CD4-positive, alpha-beta T cell treated with Interleukin-17A for 4 hours (primary cell): ENCODE data around the gene ELFN1.

Source experiments
- DNase-seq: peaks from one replicate; pipeline ENCODE4 v3.0.0-alpha.2; 2020; ENCODE audit warnings: mixed read lengths

The ELFN1 gene

DNA sequence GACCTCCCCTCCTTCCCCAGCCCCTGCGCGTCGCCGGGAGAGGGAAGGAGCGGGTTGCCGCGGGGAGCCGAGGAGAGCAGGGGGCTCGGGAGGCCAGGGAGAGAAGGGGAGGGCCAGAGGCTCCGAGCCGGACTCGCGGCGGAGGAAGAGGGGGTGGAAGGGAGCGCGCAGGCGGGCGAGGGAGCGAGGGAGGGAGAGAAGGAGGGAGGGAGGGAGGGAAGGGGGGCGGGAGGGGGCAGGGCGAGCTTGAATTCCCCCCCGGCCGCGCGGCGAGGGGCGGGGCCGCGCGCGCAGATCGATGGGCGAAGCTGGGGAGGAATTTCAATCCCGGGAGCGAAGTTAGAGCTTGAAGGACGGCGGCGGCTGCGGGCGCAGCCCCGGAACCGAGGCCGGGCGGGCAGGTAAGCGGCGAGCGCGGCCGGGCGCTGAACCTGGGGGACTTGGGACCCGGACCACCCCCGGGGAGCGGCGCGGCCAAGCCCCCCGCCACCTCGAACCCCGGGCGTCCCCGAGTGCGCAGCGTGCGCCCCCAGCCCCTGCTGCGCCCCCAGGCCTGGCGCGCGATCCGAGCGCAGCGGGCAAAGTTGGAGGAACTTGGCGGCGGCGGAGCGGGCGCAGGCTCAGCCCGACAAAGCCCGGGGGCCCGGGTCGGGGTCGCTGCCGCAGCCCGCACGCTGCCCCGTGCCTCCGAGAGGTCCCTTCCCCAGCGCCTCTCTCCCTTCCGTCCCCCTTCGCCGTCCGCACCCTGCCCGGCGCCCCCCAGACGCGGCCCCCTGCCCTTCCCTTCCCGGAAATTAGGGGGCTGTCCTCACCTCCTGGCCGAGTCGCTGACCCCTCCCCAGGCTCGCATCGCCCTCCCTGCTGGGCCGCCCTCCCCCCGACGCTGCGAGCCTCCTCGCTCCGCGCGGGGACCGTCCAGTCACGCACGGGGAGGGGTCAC, at the start of gene ELFN1:
TSS of gene ELFN1 (plus strand) at position 324 of the 940 bp plus-strand sequence. CDS start 74,320 bp downstream, outside the sequence.
- DNase-seq, result no peak

DNA sequence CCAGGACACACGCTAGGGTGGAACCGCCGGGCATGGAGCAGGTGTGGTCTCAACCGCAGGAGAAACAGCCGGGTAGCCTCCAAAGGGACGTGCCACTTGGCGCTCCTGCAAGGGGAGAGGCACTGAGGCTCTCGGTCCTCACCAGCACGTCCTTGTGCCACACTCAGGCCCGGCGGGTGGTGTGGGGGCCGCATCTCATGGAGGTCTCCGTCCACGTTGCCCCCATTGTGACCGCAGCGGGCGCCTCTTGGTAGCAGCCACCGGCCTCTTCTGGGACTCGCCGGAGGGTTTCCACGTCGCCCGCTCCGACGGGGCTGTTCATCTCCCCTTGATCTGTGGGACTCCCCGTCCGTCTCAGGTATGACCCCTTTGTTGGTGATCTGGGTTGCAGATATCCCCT, 49.2 kb upstream of the ELFN1 start:
- DNase-seq, result no peak

DNA sequence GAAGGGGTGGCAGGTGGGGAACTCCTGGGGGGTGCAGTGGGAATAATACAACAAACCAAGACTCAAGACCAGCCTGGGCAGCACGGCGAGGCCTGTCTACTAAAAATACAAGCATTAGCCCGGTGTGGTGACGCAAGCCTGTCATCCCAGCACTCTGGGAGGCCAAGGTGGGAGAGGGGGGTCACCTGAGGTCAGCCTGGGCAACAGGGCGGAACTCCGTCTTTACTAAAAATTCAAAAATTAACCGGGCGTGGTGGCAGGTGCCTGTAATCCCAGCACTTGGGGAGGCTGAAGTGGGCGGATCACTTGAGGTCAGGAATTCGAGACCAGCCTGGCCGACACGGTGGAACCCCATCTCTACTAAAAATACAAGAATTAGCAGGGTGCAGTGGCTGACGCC, 48.4 kb upstream of the ELFN1 start:
- DNase-seq, result no peak

- no peak for DNase-seq
These were observed 47.6 kb upstream of the ELFN1 start for GRCh38 chr7:1622441-1622840.

- no peak for DNase-seq
These were observed 46.3 kb upstream of the ELFN1 start for GRCh38 chr7:1623810-1624209.

- DNase-seq, result no peak
These were observed 44.8 kb upstream of the ELFN1 start for GRCh38 chr7:1624999-1625927.

- no peak for DNase-seq
These were observed 43.3 kb upstream of the ELFN1 start for GRCh38 chr7:1626769-1627168.

DNA sequence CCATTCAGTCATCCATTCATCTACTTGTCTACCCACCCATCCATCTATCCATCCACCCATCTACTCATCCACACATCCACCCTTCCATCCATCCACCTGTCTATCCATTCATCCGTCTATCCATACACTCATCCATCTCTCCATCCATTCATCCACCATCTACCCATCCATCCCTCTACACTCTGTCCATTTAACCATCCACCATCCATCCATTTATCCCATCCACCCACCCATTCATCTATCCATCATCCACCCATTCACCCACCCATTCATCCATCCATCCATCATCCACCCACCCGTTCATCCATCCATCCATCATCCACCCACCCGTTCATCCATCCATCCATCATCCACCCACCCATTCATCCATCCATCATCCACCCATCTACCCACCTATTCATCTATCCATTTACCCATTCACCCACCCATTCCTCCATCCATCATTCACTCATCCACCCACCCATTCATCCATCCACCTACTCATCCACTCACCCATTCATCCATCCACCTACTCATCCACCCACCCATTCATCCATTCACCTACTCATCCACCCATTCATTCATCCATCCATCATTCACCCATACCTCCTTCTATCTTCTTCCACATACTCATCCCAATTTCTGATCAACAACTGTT, 39.3 kb upstream of the ELFN1 start:
- DNase-seq, result no peak

DNA sequence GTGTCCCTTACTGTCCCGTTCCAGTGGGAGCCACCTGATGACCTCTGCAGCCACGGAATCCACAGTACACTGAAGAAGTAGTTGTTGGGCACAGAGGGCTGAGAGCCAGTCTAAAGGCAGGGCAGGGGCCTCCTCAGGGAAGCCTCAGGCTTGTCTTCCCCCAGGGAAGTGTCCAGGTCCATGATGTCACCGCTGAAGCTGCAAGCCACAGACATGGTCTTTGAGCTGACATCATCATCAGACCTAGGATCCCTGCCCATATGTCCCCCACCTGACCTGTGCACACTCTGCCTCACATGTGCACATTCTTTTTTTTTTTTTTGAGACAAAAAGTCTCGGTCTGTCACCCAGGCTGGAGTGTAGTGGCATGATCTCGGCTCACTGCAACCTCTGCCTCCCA, 38.4 kb upstream of the ELFN1 start:
- no peak for DNase-seq

GRCh38 chr7:1632506-1632905, 37.6 kb upstream of the ELFN1 start:
- no peak for DNase-seq

- DNase-seq, result no peak
These were observed 36.9 kb upstream of the ELFN1 start for GRCh38 chr7:1632916-1633785.

GRCh38 chr7:1635401-1635800, 34.7 kb upstream of the ELFN1 start:
- no peak for DNase-seq

GRCh38 chr7:1637155-1637554, 32.9 kb upstream of the ELFN1 start:
- no peak for DNase-seq

DNA sequence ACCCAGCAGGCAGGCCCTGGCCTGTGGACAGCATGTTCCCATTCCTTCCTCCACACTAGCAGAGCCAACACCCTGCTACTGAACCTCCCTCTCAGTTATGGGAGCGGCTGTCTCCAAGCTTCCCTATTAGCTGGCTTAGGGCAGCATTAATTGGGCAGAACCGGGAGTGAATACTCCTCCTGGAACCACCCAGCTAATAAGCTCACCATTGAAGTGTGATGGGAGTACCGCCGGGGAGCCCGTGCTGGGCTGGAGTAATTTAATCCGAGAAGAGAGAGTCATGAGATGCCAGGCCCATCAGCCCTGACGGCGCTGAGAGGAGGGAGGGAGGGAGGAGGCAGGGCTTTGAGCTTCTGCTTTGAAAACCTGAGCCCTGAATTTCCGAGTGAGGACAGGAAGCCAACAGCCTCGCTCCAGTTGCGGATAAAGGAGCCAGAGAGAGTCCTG, 31.8 kb upstream of the ELFN1 start:
- DNase-seq, result no peak

DNA sequence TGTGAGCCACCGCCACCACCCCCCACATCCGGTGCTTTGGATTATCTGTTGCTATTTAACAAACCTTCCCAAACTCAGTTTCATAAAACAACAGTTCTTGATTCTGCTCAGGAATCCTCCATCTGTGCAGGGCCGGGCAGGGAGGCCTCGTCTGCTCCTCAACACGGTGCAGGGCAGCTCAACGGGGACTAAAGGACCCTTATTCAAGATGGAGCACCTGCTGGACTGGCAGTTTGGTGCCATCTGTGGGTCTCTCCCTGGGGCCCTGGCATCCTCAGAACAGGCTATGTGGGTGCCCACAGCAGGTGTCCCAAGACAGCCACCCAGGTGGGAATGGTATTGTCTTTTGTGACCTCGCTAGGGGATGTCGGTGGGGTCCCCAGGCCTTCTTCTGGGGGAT, 31.0 kb upstream of the ELFN1 start:
- no peak for DNase-seq

DNA sequence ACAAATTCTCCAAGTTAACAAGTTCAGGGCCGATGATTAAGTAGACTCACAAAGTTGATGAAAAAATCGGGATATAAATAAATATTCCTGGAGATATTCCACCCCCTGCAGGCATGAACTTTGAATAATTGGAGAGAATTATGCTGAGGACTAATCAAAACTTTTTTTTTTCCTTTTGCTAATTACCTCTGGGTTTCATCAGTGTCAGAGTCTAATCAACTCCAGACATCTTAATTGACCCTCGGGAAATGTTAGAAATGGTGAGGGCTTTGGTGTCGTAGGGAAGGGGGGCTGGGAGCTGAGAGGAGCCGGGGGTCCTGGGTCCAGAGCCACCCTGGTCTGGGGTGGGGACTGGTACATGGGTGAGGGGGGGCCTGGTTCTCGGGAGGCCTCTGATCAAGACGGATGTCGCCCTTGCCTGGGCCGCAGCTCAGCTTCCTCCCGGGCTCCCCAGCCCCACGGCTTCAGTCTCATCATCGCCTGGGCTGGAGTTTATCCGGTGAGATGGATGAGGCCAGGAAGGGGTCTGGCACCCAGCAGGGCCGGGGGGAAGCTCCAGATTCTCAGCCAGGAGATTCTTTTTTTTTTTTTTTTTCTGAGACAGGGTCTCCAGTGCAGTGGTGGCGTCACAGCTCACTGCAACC, 30.4 kb upstream of the ELFN1 start:
- DNase-seq, result no peak

GRCh38 chr7:1640376-1641172, 29.5 kb upstream of the ELFN1 start:
- DNase-seq, result no peak

GRCh38 chr7:1641173-1641572, 28.9 kb upstream of the ELFN1 start:
- no peak for DNase-seq

GRCh38 chr7:1641661-1642260, 28.3 kb upstream of the ELFN1 start:
- DNase-seq, result no peak

DNA sequence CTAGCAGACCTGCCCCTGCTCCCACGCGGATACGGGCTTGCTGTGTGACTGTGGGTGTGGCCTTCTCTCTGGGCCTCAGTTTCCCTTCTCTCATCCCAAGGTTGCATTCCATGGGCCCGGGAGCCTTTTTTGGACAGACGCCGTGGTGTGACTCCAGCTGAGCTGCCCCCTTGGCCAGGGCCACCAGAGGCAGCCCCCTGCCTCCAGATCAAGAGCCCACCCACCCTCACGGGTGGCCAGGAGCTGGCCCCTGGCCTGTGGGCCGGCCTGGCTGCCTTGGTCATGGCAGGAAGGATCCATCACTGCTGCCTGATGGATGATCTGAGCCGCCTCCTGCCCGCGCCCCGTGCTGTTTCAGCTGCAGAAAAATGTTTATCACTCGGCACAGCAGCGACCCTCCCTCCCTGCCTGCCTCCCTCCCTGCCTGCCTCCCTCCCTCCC, 27.8 kb upstream of the ELFN1 start:
- DNase-seq, result no peak
